Measurements from ENCODE around the gene PPFIBP1.

- no peak for TF ChIP-seq POLR2A (IDR thresholded peaks at IDR 0.05)
- no peak for TF ChIP-seq CTCF (IDR thresholded peaks at IDR 0.05)
These were observed 186.1 kb downstream of the PPFIBP1 start for GRCh38 chr12:27709932-27710591.
